A673 (cell line): ENCODE measurements around the gene USP31. TPM values are rescaled to one million over a fixed set of nuclear protein-coding genes. Genes with fewer than 3 reads are reported as not detected.

Experiments
- BruUV-seq: library from RNA; stranded (reverse); fragments of 400-500 nt; replicated peaks from 2 replicates; lab custom pipeline; 2021; lab: Mats Ljungman, UMichigan
- CTCF ChIA-PET: fragments of 300-600 bp; sonication (Branson Sonifier 250); formaldehyde crosslinking; loops from one replicate; lab custom pipeline; 2022; ENCODE audit warnings: antibody characterized with exemption; lab: Charles Lee
- POLR2A ChIA-PET: fragments of 300-600 bp; sonication (Branson Sonifier 250); formaldehyde crosslinking; loops from one replicate; lab custom pipeline; 2022; ENCODE audit warnings: antibody characterized with exemption; ENCODE audit not compliant: low non-redundant PET; lab: Charles Lee
- DNase-seq: peaks from one replicate; pipeline ENCODE4 v3.0.0-alpha.2; 2015; ENCODE audit warnings: low spot score
- H3K27ac ChIP-seq: fragments of 200-600 bp; sonication (generic); 2 replicates; pipeline ENCODE4 v1.5.1; 2016; ENCODE audit warnings: mixed run types, low read depth, mild to moderate bottlenecking, mixed read lengths, antibody characterized with exemption, low read length; ENCODE audit not compliant: poor library complexity, severe bottlenecking
- H3K27me3 ChIP-seq: fragments of 200-600 bp; sonication (generic); replicated peaks from 2 replicates; pipeline ENCODE4 v1.6.1; 2017; ENCODE audit warnings: mixed run types, low read depth, mild to moderate bottlenecking, mixed read lengths, antibody characterized with exemption, low read length; ENCODE audit not compliant: insufficient read depth, poor library complexity
- H3K36me3 ChIP-seq: fragments of 200-600 bp; sonication (generic); 2 replicates; pipeline ENCODE4 v1.6.1; 2016; ENCODE audit warnings: mixed run types, mild to moderate bottlenecking, mixed read lengths, antibody characterized with exemption, low read length; ENCODE audit not compliant: insufficient read depth, poor library complexity, severe bottlenecking
- H3K4me1 ChIP-seq: fragments of 200-600 bp; sonication (generic); 2 replicates; pipeline ENCODE4 v1.6.1; 2017; ENCODE audit warnings: mixed run types, mild to moderate bottlenecking, mixed read lengths, antibody characterized with exemption, low read length; ENCODE audit not compliant: insufficient read depth, poor library complexity, severe bottlenecking
- H3K4me3 ChIP-seq: fragments of 200-600 bp; sonication (generic); 2 replicates; pipeline ENCODE4 v1.5.1; 2016; ENCODE audit warnings: low read depth, mixed run types, mild to moderate bottlenecking, mixed read lengths, low read length; ENCODE audit not compliant: poor library complexity, severe bottlenecking
- H3K9me3 ChIP-seq: fragments of 200-600 bp; sonication (generic); 2 replicates; pipeline ENCODE4 v1.6.1; 2016; ENCODE audit warnings: mixed run types, low read depth, mild to moderate bottlenecking, mixed read lengths, antibody characterized with exemption, low read length; ENCODE audit not compliant: poor library complexity, severe bottlenecking
- CTCF ChIP-seq: fragments of 300-800, 200-600 bp; sonication (generic); conservative IDR thresholded peaks from 2 replicates; pipeline ENCODE4 v1.5.1; 2017; ENCODE audit warnings: low read depth, mild to moderate bottlenecking, antibody characterized with exemption, low read length, moderate library complexity, mixed read lengths
- EZH2 ChIP-seq: fragments of 200-600 bp; sonication (generic); IDR thresholded peaks from 2 replicates; pipeline ENCODE4 v1.6.1; 2017; ENCODE audit warnings: borderline replicate concordance, low read depth, mild to moderate bottlenecking, mixed read lengths, antibody characterized with exemption, low read length; ENCODE audit not compliant: poor library complexity, severe bottlenecking
- intact Hi-C: fragments of 100-400 bp; cut with micrococcal nuclease; formaldehyde crosslinking; loops from one replicate; pipeline ENCODE4 v1.10.0; 2022; ENCODE audit not compliant: unreplicated experiment
- total RNA-seq: library from RNA; stranded (reverse); gene quantifications from 2 replicates; pipeline ENCODE4 v1.2.3, GENCODE V29; 2021

USP31 gene
- total RNA-seq, 1 experiment from 2014 or later: 34.4 TPM

DNA sequence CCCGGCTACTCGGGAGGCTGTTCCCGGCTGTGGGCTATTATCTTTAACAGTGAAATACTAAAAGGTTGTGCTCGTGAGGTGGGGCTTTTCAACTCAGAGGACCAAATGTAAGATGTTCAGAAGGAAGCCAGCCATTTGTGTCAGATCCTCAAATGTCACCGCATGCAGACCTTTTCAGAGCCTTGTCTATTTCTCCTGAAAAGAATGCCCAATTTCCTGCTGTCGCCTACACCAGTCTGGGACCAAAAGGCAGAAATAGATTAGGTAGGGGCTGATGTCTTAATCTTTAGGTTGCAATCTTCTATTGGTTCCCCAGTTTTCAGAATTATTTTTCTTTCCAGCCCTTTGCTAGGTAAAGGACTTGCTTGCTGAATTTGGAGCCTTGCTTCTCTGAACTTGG lies 8.9 kb upstream of the USP31 start:
- Histone ChIP-seq H3K27me3 (no peaks in the 10 kb centered on the region), H3K4me1 (no peaks in the 10 kb centered on the region), H3K4me3 (no peak overlapping the region), H3K36me3 (no peaks in the 10 kb centered on the region), H3K27ac (no peak overlapping the region), H3K9me3 (no peaks in the 10 kb centered on the region)
- no TSS peak for BruUV-seq
- TF ChIP-seq EZH2: no peak
- no peak for TF ChIP-seq CTCF
- ChIA-PET CTCF (interaction anchor here (0.6 kb wide), 1 partner anchor 11 kb away, joined by 3 read pairs; no protein-coding TSS in a partner anchor), POLR2A (no interaction called here)
- no peak for DNase-seq
- intact Hi-C loops: no loop called here

DNA sequence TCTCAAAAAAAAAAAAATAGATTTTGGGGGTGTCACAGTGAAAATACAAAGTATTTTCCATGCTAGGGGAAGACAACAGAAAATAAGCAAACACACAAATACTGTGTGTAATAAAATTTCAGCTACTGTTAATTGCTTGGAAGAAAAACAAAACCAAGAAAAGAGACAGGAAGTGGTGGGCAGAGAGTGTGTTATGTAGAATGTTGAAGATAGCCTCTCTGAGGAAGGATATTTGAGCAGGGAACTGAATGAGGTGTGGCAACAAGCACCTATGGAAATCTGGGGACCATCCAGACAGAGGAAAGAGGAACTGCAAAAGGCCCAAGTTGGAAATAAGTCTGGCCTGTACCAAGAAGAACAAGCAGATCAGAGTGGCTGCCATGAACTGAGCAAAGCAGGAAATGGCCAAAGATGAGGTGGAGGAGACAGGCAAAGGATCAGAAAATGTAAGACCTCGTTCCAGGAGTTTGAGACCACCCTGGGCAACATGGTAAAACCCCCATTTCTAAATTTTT lies 7.8 kb upstream of the USP31 start:
- POLR2A ChIA-PET: no interaction called here
- BruUV-seq: no TSS peak
- Histone ChIP-seq H3K9me3 (no peaks in the 10 kb centered on the region), H3K36me3 (no peaks in the 10 kb centered on the region), H3K27ac (no peak overlapping the region), H3K27me3 (no peaks in the 10 kb centered on the region), H3K4me3 (no peak overlapping the region), H3K4me1 (no peaks in the 10 kb centered on the region)
- DNase-seq: no peak
- intact Hi-C loops: no loop called here
- TF ChIP-seq CTCF (no peak), EZH2 (no peak)
- CTCF ChIA-PET: interaction anchor here (0.7 kb wide), 1 partner anchor 167 kb away, joined by 3 read pairs; no protein-coding TSS in a partner anchor

DNA sequence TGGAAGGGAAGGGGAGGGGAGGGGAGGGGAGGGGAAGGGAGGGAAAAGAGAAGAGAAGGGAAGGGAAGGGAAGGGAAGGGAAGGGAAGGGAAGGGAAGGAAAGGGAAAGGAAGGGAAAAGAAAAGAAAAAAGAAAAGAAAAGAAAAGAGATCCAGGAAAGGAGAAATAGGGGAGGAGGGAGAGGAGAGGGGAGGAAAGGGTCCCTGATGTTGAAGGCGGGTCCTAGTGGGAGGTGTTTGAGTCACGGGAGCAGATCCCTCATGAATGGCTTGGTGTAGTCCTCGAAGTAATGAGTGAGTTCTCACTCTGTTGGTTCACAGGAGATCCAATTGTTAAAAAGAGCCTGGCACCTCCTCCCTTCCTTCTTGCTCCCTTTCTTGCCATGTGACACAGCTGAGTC lies 6.9 kb upstream of the USP31 start:
- Histone ChIP-seq H3K36me3 (no peaks in the 10 kb centered on the region), H3K27ac (no peak overlapping the region), H3K27me3 (no peaks in the 10 kb centered on the region), H3K4me3 (no peak overlapping the region), H3K4me1 (no peaks in the 10 kb centered on the region), H3K9me3 (no peaks in the 10 kb centered on the region)
- ChIA-PET POLR2A (no interaction called here), CTCF (no interaction called here)
- DNase-seq: no peak
- no TSS peak for BruUV-seq
- intact Hi-C loops: no loop called here
- TF ChIP-seq EZH2 (no peak), CTCF (no peak)
